Astrocyte (in vitro differentiated cells and primary cell): ENCODE results near the gene APOC4.

ENCODE experiments used
- EZH2 ChIP-seq: IDR thresholded peaks from 2 replicates; pipeline ENCODE4 v1.6.1; 2012; ENCODE audit warnings: mild to moderate bottlenecking, low read length, inconsistent platforms; ENCODE audit not compliant: insufficient read depth
- TF ChIP-seq, protein P1 (sequence below): IDR thresholded peaks from 2 replicates; pipeline ENCODE4 v1.5.1; 2011; ENCODE audit warnings: low read depth, mild to moderate bottlenecking, inconsistent platforms, low read length, moderate library complexity; ENCODE audit not compliant: insufficient read depth

DNA sequence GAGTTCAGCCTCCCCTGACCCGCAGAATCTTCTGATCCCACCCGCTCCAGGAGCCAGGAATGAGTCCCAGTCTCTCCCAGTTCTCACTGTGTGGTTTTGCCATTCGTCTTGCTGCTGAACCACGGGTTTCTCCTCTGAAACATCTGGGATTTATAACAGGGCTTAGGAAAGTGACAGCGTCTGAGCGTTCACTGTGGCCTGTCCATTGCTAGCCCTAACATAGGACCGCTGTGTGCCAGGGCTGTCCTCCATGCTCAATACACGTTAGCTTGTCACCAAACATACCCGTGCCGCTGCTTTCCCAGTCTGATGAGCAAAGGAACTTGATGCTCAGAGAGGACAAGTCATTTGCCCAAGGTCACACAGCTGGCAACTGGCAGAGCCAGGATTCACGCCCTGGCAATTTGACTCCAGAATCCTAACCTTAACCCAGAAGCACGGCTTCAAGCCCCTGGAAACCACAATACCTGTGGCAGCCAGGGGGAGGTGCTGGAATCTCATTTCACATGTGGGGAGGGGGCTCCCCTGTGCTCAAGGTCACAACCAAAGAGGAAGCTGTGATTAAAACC lies 37.5 kb upstream of the APOC4 start:
- TF ChIP-seq, protein P1, sequence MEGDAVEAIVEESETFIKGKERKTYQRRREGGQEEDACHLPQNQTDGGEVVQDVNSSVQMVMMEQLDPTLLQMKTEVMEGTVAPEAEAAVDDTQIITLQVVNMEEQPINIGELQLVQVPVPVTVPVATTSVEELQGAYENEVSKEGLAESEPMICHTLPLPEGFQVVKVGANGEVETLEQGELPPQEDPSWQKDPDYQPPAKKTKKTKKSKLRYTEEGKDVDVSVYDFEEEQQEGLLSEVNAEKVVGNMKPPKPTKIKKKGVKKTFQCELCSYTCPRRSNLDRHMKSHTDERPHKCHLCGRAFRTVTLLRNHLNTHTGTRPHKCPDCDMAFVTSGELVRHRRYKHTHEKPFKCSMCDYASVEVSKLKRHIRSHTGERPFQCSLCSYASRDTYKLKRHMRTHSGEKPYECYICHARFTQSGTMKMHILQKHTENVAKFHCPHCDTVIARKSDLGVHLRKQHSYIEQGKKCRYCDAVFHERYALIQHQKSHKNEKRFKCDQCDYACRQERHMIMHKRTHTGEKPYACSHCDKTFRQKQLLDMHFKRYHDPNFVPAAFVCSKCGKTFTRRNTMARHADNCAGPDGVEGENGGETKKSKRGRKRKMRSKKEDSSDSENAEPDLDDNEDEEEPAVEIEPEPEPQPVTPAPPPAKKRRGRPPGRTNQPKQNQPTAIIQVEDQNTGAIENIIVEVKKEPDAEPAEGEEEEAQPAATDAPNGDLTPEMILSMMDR, result no peak
- TF ChIP-seq EZH2, result no peak
